Measurements from ENCODE around the gene LCE3D.
"Not testable (repeated sequence)": the region's sequence is repeated elsewhere in the genome, so short reads cannot be mapped to it uniquely, and the experiment has no call there.

The LCE3D gene, protein sequence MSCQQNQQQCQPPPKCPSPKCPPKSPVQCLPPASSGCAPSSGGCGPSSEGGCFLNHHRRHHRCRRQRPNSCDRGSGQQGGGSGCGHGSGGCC

DNA sequence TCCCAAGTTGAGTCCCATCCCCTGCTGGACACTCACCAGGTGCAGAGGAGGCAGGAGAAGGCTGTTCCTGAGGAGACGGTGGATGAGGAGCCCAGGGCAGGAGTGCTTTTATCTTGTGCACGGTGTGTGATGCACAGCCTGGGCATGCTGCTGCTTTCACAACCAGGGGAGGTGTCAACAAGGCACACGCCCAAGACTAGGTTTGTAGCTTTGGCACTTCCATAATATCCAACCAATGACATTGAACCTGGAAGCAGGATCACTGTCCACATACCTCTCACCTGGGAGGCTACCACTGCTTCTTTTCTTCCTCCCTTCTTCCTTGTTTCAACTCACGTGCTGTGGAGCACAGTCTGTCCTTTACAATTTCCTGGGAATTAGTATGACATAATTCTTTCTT lies at the start of gene LCE3D:
Gene LCE3D (minus strand): TSS at position 84 of the 400 bp plus-strand sequence. CDS start 580 bp downstream, outside the sequence.
- no peak for DNase-seq (ENCODE audit: low read depth)

DNA sequence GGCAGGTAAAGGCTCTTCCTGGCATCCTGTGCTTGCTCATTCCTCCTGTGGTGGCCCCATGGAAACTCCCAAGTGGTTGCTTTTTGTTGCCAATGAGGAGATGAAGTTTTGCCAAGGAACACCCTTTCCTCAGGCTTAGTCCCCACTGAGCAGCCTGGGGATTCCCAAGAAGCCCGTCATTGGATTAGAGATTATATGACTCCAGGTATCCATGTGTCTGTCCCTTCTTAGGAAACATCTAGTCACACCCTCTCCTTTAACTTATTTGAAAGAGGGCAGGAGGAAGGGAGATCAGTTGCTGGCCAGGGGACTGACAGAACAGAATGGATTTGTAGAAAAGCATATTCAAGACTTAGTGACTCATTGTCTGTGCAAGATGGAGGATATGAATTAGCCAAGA lies 46.4 kb upstream of the LCE3D start:
- no peak for DNase-seq (ENCODE audit: low read depth)

DNA sequence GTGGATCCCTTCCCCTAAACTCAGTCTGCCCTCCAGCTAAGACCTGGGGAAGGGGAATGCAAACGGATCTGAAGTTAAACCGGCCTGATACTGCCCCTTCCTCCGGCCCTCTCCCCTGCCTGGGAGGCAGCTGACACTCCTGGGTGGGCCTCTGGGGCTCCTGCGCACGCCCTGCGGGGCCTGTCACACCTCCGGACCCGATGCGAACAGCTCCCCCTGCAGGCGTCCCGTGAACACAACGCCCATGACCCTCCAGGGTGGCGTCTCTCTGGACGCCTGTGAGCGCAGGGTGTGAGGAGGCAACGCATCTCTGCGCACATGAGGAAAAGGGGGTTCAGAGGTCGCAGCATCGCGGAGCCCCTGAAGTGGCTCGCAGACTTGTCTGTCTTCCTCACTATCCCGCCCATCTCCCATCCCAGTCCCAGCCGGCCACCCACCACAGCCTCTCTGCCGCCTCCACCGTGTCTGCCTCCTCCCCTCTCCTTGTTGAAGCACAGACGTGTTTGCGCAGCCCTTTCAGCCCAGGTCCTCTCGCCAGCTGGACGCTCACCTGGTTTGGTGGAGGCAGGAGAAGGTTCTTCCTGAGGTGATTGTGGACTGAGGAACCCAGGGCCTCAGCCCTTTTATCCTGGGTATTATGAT lies 43.0 kb upstream of the LCE3D start:
- no peak for DNase-seq (ENCODE audit: low read depth)

DNA sequence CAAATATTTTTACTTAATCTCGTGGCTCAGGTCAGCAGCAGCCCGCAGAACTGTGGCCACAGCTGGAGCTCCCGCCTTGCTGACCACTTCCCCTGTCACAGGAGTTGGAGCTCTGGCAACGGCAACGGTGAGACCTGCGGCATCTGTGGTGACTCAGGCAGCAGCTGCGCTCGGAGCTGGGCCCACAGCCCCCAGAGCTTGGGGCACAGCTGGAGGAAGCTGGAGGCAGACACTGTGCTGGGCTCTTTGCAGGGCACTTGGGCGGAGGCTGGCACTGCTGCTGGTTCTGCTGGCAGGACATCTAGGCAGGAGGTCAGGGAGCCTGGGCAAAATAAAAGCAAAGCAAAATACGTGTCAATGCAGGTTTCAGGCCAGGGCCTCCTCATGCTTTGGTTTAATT lies 42.5 kb upstream of the LCE3D start, which contains the start of gene LCE3A:
Gene LCE3A (minus strand): TSS at position 301 of the 400 bp plus-strand sequence. CDS start 0 bp downstream, at position 301.
- DNase-seq (ENCODE audit: low read depth): no peak

DNA sequence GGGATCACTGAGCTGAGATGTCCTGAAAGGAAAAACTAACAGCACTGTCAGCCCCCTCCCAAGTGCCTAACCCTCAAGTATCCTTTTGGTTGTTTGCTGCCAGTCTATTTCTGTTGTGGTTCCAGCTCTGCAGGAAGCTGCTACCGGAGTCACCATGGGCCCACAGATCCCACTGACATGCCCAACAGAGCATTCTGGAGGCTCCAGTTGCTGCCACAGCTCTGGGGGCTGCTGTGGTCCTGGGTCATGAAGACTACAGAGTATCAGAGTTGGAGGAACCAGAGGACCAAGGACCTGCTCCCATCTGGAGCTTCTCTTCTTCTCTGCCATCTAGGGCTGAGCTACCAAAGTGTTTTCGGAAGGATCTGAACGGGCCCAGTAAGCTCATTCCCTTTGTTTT lies 41.7 kb upstream of the LCE3D start:
- DNase-seq (ENCODE audit: low read depth): no peak

DNA sequence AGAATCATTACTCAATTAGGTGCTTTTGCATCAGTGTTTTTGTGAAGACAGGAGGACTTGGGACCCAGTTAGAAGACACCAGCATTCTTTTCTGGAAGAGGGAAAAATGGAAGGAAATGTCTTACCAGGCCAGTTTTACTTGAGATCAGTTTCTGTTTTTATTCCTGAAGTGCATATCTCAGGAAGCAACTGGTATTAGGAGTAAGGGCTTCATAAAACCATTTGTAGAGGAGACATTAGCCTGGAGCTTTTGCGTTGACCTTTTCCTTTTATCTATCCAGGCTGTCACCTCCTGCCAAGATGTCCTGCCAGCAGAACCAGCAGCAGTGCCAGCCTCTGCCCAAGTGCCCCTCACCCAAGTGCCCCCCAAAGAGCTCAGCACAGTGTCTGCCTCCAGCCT lies 33.2 kb upstream of the LCE3D start, which contains the start of gene LCE3B:
Gene LCE3B (plus strand): TSS at position 301 of the 400 bp plus-strand sequence. CDS start 0 bp downstream, at position 301.
- no peak for DNase-seq (ENCODE audit: low read depth)

DNA sequence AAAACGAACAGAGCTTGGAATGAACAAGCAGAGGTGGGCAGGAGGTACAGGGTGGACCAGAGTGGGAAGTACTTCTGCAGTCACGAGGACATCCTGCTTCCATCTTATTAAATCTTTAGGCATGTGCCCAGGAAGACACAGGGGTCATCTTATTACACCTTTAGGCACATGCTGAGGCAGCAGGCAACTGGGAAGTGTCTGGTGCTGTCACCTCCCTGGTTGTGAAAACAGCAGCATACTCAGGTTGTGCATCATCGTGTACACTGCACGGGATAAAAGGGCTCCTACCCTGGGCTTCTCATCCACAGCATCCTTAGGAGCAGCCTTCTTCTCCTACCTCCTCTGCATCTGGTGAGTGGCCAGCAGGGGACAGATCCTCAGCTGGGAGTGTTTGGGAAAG lies 19.6 kb upstream of the LCE3D start, which contains the start of gene LCE3C:
Gene LCE3C (plus strand): TSS at position 301 of the 400 bp plus-strand sequence. CDS start 498 bp downstream, outside the sequence.
- no peak for DNase-seq (ENCODE audit: low read depth)

DNA sequence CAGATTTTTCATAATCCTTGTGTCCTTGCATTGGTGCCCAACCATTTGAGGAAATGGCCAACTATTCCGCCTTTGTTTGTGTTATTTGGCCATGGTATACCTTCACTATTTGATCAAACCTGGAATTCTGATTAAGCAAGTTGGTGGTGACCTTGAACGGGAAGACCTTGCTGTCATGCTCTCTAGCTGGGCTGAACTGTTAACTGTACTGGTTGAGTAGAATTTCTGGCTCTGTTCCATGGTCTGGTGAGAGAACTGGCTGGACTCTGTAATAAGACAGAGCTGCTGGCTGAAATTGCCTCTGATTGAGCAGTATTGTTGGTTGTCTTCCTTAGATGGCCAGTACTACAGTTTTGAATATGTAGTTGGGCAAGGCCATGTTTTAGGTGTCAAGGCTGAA lies 16.7 kb upstream of the LCE3D start:
- DNase-seq (ENCODE audit: low read depth): no peak

DNA sequence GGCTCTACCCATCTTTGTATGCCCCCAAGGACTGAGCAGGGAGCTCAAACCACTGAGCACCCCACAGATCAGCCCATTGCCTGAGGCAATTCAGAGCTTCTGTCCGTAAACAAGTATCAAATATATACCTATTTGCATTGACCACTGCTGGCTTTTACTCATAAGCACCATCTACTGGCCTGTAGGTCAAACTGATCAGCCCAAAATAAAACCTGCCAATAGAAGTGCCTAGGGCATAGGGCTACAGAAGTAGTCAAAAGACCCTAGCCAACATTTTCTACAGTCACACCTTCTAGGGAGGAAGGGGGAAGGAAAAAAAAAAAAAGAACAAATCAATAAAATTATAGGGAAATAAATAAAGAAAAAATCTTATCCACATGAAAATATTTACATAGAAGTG lies 5.3 kb upstream of the LCE3D start:
- DNase-seq (ENCODE audit: low read depth): no peak

DNA sequence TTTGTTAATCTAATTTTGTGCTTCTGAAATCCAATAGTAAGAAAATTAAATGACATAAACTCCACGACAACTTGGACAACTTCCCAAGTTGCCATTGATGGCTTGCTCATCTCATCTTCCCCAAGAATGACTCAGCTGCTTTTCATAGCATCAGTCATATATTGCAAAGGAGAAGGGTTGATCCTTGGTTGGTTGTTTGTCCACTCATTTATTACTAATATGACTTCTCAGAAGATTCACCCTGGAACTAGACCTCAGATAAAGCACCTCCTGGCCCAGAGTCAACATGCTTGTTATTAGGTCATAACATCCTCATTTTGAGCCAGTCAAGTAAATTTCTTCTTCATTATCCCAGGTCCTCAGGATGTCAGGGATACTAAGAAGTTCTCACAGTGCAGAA lies 2.3 kb upstream of the LCE3D start:
- no peak for DNase-seq (ENCODE audit: low read depth)

DNA sequence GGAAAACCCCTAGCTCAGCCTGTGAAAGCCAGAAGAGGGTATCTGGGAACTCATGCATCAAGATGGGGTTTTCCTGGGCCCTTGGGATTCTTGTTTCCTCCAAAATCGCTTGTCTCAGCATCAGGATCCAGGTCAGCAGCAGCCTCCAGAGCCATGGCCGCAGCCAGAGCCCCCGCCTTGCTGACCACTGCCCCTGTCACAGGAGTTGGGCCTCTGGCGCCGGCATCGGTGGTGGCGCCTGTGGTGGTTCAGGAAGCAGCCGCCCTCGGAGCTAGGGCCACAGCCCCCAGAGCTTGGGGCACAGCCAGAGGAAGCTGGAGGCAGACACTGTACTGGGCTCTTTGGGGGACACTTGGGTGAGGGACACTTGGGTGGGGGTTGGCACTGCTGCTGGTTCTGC lies 790 bp downstream of the LCE3D start:
- not testable (repeated sequence) for DNase-seq (ENCODE audit: low read depth)

DNA sequence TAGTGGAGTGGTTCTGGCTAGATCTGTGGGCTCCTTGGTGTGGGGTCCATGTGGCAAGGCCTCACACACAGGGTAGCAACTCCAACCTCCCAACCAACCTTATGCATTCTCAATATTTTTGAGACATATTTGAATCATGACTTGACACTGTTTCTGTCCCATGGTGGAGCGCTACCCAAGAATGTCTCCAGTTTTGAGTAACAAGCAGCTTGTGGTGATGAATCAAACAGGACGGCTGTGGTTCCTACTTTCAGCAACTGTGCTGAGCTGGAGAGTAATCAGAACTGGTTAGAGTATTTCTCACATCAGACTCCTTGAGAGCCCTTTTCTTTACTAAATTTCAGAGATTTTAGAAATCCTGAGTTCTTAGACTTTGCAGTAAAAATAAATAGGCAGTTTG lies 3.1 kb downstream of the LCE3D start:
- no peak for DNase-seq (ENCODE audit: low read depth)

DNA sequence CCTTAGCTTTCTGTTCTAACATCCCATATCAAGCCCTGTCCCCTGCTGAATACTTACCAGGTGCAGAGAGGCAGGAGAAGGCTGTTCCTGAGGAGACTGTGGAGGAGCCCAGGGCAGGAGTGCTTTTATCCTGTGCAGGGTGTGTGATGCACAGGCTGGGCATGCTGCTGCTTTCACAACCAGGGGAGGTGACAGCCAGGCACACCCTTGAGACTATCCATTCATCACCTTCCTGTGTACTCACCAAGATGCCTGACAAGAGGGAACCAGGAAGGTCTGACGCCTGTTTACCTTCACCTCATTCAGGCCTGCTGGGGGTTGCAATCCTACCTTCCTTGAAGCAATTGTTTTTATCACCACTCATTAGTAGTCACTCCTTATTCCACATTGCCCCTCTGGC lies 13.6 kb downstream of the LCE3D start, which contains the start of gene LCE3E:
Gene LCE3E (minus strand): TSS at position 100 of the 400 bp plus-strand sequence. CDS start 572 bp downstream, outside the sequence.
- no peak for DNase-seq (ENCODE audit: low read depth)

DNA sequence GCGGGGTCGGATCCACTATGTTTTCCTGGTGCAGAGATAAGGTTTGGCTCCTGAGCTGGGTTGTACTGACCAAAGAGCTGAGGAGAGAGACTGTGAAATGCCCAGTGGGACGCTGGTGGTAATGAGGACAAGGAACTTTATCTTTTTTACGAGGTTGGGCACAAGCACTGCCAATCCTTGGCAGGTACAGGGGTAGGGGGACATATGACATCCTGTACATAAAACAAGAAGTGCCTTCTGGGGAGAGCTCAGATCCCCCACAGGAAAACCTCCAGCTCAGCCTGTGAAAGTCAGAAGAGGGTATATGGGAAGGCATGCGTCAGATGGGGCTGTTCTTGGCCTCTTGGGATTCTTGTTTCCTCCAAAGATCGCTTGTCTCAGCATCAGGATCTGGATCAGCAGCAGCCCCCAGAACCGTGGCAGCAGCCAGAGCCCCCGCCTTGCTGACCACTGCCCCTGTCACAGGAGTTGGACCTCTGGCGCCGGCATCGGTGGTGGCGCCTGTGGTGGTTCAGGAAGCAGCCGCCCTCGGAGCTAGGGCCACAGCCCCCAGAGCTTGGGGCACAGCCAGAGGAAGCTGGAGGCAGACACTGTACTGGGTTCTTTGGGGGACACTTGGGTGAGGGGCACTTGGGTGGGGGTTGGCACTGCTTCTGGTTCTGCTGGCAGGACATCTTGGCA lies 14.6 kb downstream of the LCE3D start:
- DNase-seq (ENCODE audit: low read depth): no peak

DNA sequence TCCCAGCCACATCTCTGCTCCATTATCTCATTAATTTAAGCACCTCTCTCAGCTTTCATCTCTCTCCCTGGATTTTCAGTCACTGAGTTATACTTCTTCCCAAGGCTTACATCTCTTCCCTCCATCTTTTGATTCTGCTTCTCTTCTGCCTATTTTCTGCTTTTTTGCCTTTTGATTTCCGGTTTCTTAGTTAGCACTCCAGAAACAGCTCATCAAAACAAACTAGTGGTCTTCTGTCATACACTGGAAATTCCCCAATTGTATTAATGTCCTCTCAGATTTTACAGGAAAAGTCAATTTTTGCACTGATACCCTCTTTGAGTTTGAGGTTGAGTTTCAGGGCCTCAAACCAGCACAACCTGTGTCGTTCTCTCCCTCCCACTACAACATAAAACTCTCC lies 15.2 kb downstream of the LCE3D start:
- no peak for DNase-seq (ENCODE audit: low read depth)

DNA sequence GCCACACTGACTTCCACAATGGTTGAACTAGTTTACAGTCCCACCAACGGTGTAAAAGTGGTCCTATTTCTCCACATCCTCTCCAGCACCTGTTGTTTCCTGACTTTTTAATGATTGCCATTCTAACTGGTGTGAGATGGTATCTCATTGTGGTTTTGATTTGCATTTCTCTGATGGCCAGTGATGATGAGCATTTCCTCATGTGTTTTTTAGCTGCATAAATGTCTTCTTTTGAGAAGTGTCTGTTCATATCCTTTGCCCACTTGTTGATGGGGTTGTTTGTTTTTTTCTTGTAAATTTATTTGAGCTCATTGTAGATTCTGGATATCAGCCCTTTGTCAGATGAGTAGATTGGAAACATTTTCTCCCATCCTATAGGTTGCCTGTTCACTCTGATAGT lies 32.0 kb downstream of the LCE3D start:
- not testable (repeated sequence) for DNase-seq (ENCODE audit: low read depth)

DNA sequence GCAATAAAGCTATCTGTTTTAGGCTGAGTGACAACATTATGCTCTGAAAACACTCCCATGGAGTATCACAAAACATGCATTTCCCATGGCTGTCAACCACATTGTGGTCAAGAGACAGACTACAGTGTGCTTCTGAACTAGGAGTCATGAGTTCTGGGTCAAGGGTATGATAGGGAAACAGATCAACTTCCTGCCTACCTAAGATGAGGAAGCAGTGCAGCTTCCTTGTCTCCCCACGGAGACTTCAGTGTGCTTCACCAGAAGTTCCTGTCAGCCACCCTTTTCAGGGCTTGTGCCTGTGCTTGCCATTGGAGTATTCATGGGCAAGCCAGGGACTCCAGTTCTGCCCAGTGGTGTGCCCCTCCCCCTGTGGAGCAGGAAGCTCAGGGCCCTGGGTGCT lies 33.6 kb downstream of the LCE3D start:
- no peak for DNase-seq (ENCODE audit: low read depth)

DNA sequence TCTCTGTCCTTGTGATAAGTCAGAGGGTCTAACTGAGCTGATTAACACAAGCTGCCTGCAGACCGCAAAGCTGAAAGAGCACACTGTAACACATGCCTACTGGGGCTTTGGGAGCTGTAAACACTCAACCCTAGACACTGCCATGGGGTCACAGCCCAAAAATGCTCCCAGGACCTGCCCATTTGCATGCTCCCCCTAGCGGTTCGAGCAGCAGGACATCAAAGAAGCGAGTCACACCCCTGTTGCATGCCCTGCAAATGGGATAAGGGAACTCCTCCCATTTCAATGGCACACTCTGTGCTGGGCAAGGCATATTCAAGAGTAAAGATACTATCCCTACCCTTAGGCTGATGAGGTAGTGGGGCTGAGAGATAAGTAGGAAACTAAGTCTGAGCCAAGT lies 36.5 kb downstream of the LCE3D start:
- no peak for DNase-seq (ENCODE audit: low read depth)

DNA sequence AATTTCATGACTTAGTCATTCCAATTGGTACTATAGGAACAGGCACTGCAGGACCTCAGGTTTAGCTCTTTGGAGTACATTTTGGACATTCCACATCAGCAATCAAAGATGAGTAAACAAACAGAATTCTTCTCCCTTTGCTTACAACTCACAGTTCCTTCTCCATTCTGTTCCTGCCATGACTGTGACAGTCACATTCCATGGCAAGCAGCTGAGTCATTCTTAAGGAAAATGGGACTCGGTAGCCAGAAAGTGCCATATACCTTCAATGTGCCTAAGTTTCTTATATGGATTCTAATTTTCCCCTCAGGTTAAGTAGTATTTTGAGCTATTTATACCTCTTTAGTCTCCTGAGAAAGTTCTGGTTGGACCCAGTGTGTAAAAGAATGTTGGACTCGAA lies 40.4 kb downstream of the LCE3D start:
- DNase-seq (ENCODE audit: low read depth): no peak

DNA sequence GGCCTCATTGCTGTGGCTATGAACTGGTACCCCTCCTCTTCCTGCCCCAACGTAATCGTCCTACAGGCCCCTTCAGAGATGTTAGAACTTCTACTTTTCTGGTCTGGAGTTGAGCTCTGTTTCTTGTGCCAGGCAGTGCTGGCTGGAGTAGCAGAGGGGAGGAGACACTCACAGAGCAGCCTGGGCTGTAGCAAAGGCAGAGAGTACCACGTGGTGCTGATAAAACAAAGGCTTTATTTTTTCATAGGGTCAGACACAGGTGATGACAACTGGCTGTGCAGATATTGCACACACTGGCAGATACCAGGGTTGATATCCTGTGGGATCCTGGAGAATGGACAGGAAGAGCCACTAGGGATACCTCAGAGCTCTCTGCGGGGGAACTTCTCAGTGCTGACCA lies 42.8 kb downstream of the LCE3D start:
- DNase-seq (ENCODE audit: low read depth): no peak

DNA sequence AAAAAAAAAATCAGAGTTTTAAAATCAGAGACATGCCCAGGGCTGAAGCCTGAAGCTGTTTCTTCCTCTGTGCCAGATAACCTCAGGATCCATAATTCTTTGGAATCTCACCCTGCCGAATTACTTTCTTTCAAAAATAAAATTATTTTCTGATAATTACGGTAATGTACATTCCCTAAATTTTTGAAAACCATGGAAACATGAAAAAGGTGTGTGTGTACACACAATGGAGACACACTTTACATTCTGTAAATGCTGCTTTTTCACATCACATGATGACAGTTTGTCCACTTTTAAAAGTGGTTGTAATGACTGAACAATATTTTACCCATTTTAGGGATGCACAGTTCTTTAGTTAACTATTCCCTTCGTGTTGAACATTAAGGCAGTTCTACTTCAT lies 44.5 kb downstream of the LCE3D start:
- DNase-seq (ENCODE audit: low read depth): no peak

DNA sequence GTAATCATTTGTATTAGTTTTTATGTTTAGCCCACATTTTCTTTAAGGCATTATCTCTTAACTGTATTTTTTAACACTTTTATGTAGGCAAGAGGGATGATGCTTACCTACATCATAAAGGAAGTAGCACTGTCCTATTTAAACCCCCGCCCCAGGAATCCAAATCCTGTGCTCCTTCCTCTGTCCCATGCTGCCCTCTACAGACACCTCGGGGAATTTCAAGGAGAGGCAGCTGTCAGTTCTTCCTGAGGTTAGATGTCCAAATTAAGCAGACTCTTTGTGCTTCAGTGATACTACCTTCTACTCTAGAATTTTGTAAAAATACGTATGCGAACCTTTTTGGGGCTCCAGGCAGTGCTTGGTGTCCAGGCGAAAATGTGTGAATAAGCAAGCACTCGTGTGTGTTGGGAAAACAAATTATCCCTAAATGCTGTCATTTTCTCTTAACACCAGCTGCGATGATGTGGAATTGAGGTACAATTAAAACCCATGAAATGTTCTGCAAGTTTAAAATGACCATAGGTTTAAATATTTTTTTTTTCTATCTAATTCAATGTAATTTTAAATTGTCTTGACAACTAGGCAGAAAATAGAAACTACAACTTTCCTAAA lies 46.9 kb downstream of the LCE3D start:
- no peak for DNase-seq (ENCODE audit: low read depth)

Measured in stimulated activated CD8-positive, alpha-beta memory T cell treated with anti-CD3 and anti-CD28 coated beads, Interleukin-12 subunit alpha, Interleukin-12 subunit beta, amount 100 ng/mL, for 1 hour (primary cell).